Muscle layer of colon (tissue), 2 donors: ENCODE measurements around the gene PKD2L1.
A peak's percentile ranks its signal among the peaks of the same experiment; 100 is the strongest.

Source experiments
- H3K27ac ChIP-seq: one replicate; pipeline ENCODE4 v1.7.0; 2013; ENCODE audit warnings: low read depth, mild to moderate bottlenecking, low read length, moderate library complexity
- H3K27me3 ChIP-seq, 2 donors: one replicate each; pipeline ENCODE4 v1.7.0; 2013; ENCODE audit warnings: low read length in 2 of 2, mild to moderate bottlenecking in 2 of 2; ENCODE audit not compliant: insufficient read depth in 2 of 2, control insufficient read depth in 1 of 2
- H3K36me3 ChIP-seq: one replicate; pipeline ENCODE4 v1.7.0; 2013; ENCODE audit warnings: mild to moderate bottlenecking, low read length; ENCODE audit not compliant: insufficient read depth
- H3K4me1 ChIP-seq: one replicate; pipeline ENCODE4 v1.7.0; 2013; ENCODE audit warnings: mild to moderate bottlenecking, low read length; ENCODE audit not compliant: insufficient read depth
- H3K4me3 ChIP-seq, 2 donors: one replicate each; pipeline ENCODE4 v1.7.0; 2013; ENCODE audit warnings: low read length in 2 of 2, low read depth in 1 of 2, mild to moderate bottlenecking in 1 of 2, moderate library complexity in 1 of 2
- H3K9ac ChIP-seq: one replicate; pipeline ENCODE4 v1.7.0; 2013; ENCODE audit warnings: low read length
- H3K9me3 ChIP-seq: one replicate; pipeline ENCODE4 v1.7.0; 2013; ENCODE audit warnings: mild to moderate bottlenecking, low read length
- donor health status: abdominal sarcoma.
- donor health status: Adenocarcinoma of cecum.

Gene PKD2L1

GRCh38 chr10:100364735-100365391 is 34.8 kb upstream of the PKD2L1 start:
- H3K27me3 ChIP-seq = no peaks in the 10 kb centered on the region
- no peaks in the 10 kb centered on the region for H3K9me3 ChIP-seq
- H3K9ac ChIP-seq = no peak overlapping the region
- H3K4me3 ChIP-seq = peak overlapping the region in 1 of 2 donors; percentile 14
- H3K36me3 ChIP-seq = no peaks in the 10 kb centered on the region
- H3K4me1 ChIP-seq = peaks cover 15% of the 10 kb centered on the region
- no peak overlapping the region for H3K27ac ChIP-seq

GRCh38 chr10:100364175-100364574 is 34.1 kb upstream of the PKD2L1 start:
- Histone ChIP-seq H3K36me3 (no peaks in the 10 kb centered on the region), H3K27me3 (no peaks in the 10 kb centered on the region), H3K9ac (no peak overlapping the region), H3K9me3 (no peaks in the 10 kb centered on the region), H3K4me1 (peaks cover 22% of the 10 kb centered on the region), H3K4me3 (no peak overlapping the region), H3K27ac (no peak overlapping the region)

DNA sequence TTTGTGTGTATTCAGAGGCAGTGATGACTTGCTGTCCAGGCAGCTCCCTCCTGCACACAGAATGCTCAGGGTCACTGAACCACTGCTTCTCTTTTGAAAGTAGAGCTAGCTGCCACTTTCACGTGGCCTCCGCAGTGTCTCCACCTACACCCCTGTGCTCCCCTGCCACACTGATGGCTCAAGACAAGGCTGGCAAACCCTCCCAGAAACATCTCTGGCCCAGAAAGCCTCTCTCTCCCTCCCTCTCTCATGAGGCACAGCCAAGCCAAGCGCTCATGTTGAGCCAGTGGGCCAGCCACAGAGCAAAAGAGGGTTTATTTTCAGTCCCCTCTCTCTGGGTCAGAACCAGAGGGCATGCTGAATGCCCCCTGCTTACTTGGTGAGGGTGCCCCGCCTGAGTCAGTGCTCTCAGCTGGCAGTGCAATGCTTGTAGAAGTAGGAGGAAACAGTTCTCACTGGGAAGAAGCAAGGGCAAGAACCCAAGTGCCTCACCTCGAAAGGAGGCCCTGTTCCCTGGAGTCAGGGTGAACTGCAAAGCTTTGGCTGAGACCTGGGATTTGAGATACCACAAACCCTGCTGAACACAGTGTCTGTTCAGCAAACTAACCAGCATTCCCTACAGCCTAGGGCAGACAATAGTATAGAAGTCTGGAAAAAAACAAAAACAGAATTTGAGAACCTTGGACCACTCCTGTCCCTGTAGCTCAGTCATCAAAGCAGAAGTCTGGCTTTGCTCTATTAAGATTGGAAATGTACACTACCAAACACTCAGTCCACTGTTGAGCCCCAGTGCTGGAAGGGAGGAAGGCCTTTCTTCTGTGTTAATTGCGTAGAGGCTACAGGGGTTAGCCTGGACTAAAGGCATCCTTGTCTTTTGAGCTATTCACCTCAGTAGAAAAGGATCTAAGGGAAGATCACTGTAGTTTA is 32.8 kb upstream of the PKD2L1 start:
- Histone ChIP-seq H3K36me3 (no peaks in the 10 kb centered on the region), H3K9me3 (no peaks in the 10 kb centered on the region), H3K4me1 (peaks cover 22% of the 10 kb centered on the region), H3K9ac (no peak overlapping the region), H3K27ac (no peak overlapping the region), H3K27me3 (no peaks in the 10 kb centered on the region), H3K4me3 (no peak overlapping the region)

DNA sequence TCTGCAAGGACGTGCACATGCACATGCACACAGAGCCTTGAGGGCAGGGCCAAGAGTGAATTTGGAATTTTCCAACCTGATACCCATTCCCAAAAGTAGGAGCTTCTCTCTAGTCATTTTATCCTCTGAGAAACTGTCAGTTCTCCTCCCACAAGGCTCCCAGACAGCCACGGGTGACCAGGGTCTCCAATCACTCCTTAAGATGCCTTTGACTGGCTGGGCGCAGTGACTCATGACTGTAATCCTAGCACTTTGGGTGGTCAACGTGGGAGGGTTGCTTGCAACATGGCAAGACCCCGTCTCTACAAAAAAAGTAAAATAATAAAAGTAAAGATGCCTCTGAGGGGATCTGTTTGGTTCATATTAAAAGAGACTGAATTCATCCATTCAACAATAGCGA is 30.2 kb upstream of the PKD2L1 start:
- Histone ChIP-seq H3K9me3 (no peaks in the 10 kb centered on the region), H3K4me3 (no peak overlapping the region), H3K9ac (no peak overlapping the region), H3K27ac (no peak overlapping the region), H3K27me3 (no peaks in the 10 kb centered on the region), H3K4me1 (peaks cover 18% of the 10 kb centered on the region), H3K36me3 (no peaks in the 10 kb centered on the region)

DNA sequence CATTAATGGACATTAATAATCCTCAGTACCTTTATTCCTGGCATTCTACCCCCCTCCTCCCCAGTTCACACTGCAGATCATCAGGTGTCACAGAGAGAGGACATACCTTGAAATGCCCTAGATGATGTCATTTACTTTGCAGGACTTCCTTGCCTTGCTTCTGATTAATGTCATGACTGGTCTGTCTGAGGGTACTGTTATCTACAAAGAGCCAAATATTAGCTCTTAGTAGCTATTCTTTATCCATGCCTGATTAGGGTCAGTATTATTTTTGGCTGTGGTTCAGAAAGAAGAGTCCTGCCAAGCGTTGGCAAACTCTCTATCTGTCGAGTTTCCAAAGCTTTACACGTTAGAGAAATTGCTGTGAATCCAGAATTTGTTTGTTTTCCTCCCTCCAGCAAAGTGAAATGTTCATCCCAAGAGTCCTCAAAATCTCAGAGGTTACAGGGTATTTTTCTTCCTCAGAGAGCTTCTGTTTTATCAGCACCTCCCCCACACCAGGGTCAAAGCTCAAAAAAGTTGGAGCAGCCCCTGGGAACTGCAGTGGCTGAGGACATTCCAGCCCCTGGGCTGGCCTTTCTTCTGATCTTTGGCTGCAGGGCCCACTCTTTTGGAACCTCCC is 29.6 kb upstream of the PKD2L1 start:
- Histone ChIP-seq H3K27me3 (no peaks in the 10 kb centered on the region), H3K9me3 (no peaks in the 10 kb centered on the region), H3K4me3 (no peak overlapping the region), H3K36me3 (no peaks in the 10 kb centered on the region), H3K27ac (no peak overlapping the region), H3K4me1 (peaks cover 12% of the 10 kb centered on the region), H3K9ac (no peak overlapping the region)

- Histone ChIP-seq H3K36me3 (no peaks in the 10 kb centered on the region), H3K4me1 (peaks cover 9% of the 10 kb centered on the region), H3K9me3 (no peaks in the 10 kb centered on the region), H3K27me3 (no peaks in the 10 kb centered on the region), H3K9ac (no peak overlapping the region), H3K27ac (no peak overlapping the region), H3K4me3 (no peak overlapping the region)
These were observed 29.0 kb upstream of the PKD2L1 start for GRCh38 chr10:100359030-100359432.

DNA sequence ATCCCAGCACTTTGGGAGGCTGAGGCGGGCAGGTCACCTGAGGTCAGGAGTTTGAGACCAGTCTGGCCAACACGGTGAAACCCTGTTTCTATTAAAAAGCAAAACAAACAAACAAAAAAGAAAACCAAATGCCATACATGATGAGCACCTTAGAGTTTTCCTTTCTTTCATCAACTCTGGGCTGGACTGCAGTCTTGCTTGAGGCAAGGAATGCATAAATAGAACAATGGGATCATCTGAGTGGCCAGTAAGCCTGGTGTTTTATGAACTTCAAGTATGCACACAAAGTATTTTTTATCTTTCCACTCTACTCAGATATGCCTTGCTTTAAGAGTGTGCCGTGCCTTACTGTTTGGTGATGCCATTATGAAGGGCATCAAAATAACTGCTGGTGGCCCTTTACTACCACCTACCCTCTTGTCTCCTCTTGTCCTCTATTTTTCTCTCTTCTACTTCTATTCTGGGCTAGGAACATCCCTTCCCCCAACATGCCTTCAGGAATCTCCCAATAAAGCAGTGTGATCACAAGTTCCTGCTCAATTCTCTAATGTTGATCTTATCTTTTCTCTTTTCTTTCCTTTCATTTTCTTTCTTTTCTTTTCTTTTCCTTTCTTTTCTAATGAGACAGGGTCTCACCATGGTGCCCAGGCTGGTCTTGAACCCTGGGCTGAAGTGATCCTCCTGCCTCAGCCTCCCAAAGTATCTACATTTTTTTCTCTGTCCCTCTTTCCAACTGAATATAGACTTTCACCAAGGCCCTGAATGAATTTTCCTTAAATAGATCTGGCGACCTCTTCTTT is 27.2 kb upstream of the PKD2L1 start:
- Histone ChIP-seq H3K4me1 (peaks cover 9% of the 10 kb centered on the region), H3K36me3 (no peaks in the 10 kb centered on the region), H3K9ac (no peak overlapping the region), H3K27me3 (no peaks in the 10 kb centered on the region), H3K9me3 (no peaks in the 10 kb centered on the region), H3K27ac (no peak overlapping the region), H3K4me3 (no peak overlapping the region)

DNA sequence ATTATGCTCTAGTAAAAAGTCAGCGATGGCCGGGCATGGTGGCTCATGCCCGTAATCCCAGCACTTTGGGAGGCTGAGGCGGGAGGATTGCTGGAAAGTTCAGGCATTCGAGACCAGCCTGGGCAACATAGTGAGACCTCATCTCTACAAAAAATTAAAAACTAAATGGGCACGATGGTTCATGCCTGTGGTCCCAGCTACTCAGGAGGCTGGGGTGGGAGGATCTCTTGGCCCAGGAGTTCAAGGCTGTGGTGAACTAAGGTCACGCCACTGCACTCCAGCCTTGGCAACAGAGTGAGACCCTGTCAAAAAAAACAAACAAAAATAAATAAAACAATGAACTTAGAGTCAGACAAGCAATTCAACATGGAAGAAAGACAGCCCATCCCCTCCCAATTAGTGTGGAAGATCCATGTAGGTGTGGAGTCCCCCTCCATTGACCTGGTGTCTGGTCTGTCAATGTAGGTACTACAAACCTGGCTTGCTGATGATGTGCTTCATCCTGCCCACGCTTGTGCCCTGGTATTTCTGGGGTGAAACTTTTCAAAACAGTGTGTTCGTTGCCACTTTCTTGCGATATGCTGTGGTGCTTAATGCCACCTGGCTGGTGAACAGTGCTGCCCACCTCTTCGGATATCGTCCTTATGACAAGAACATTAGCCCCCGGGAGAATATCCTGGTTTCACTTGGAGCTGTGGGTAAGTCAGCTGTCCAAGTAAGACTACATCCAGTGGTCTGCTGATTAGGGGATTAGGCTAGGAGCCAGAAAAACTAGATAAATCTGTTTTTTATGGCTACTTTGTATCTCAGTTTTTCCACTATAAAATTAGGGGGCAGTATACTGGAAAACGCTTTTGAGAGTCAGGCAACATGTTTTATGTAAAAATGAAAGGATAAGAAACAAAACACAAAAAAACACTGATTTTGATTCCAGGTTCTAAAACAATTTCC is 26.3 kb upstream of the PKD2L1 start:
- no peak overlapping the region for H3K27ac ChIP-seq
- no peak overlapping the region for H3K9ac ChIP-seq
- H3K4me1 ChIP-seq = peaks cover 9% of the 10 kb centered on the region
- no peak overlapping the region for H3K4me3 ChIP-seq
- H3K36me3 ChIP-seq = no peaks in the 10 kb centered on the region
- no peaks in the 10 kb centered on the region for H3K9me3 ChIP-seq
- no peaks in the 10 kb centered on the region for H3K27me3 ChIP-seq

- peaks cover 9% of the 10 kb centered on the region for H3K4me1 ChIP-seq
- no peaks in the 10 kb centered on the region for H3K36me3 ChIP-seq
- H3K4me3 ChIP-seq = no peak overlapping the region
- H3K9ac ChIP-seq = no peak overlapping the region
- H3K9me3 ChIP-seq = no peaks in the 10 kb centered on the region
- H3K27ac ChIP-seq = no peak overlapping the region
- peaks cover 0 to 4% of the 10 kb centered on the region in 2 donors for H3K27me3 ChIP-seq
These were observed 25.1 kb upstream of the PKD2L1 start for GRCh38 chr10:100355086-100355485.

GRCh38 chr10:100353770-100354485 is 23.9 kb upstream of the PKD2L1 start:
- Histone ChIP-seq H3K27ac (no peak overlapping the region), H3K9ac (no peak overlapping the region), H3K4me1 (no peaks in the 10 kb centered on the region), H3K27me3 (peaks cover under 1 to 6% of the 10 kb centered on the region in 2 donors), H3K36me3 (no peaks in the 10 kb centered on the region), H3K9me3 (no peaks in the 10 kb centered on the region), H3K4me3 (no peak overlapping the region)
